Globus pallidus (tissue), 1 donor: Measurements from ENCODE around the gene REPIN1.

Experiments
- DNase-seq: peaks from one replicate; pipeline ENCODE4 v3.0.0-alpha.2; 2015; ENCODE audit warnings: low spot score

REPIN1 gene

DNA sequence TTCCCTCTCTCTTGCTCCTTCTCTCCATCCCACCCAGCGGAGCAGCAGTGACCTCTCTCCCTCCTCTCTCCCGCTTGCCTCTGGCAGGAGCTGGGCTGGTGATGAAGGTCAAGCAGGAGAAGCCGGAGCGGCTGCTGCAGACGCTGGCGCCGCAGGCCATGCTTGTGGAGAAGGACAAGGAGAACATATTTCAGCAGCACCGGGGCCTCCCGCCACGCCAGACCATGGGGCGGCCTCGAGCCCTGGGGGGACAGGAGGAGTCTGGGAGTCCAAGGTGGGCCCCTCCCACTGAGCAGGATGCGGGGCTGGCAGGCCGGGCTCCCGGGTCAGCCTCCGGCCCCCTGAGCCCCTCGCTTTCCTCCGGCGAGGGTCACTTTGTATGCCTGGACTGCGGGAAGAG lies 27.8 kb downstream of the REPIN1 start:
- no peak for DNase-seq

- no peak for DNase-seq
These were observed 28.2 kb downstream of the REPIN1 start for GRCh38 chr7:150396851-150397260.

DNA sequence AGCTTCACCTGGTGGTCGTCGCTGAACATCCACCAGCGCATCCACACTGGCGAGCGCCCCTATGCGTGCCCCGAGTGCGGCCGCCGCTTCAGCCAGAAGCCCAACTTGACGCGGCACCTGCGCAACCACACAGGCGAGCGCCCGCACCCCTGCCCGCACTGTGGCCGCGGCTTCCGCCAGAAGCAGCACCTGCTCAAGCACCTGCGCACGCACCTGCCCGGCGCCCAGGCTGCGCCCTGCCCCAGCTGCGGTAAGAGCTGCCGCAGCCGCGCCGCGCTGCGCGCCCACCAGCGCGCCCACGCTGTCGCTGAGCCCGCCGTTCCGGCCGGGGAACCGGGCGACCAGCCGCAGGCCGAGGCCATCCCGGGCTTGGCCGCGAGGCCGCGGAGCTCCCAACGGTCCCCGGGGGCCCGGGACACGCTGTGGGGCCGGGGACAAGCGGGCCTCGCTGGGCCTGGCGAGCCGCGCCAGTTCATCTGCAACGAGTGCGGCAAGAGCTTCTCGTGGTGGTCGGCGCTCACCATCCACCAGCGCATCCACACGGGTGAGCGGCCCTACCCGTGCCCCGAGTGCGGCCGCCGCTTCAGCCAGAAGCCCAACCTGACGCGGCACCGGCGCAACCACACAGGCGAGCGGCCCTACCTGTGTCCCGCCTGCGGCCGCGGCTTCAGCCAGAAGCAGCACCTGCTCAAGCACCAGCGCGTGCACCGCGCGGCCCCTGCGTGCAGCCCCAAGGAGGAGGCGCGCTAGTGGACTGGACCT lies 28.9 kb downstream of the REPIN1 start:
- DNase-seq: no peak

- no peak for DNase-seq
These were observed 29.7 kb downstream of the REPIN1 start for GRCh38 chr7:150398108-150398964.

- no peak for DNase-seq
These were observed 30.3 kb downstream of the REPIN1 start for GRCh38 chr7:150398965-150399320.

- DNase-seq: no peak
These were observed 30.9 kb downstream of the REPIN1 start for GRCh38 chr7:150399421-150400007.

DNA sequence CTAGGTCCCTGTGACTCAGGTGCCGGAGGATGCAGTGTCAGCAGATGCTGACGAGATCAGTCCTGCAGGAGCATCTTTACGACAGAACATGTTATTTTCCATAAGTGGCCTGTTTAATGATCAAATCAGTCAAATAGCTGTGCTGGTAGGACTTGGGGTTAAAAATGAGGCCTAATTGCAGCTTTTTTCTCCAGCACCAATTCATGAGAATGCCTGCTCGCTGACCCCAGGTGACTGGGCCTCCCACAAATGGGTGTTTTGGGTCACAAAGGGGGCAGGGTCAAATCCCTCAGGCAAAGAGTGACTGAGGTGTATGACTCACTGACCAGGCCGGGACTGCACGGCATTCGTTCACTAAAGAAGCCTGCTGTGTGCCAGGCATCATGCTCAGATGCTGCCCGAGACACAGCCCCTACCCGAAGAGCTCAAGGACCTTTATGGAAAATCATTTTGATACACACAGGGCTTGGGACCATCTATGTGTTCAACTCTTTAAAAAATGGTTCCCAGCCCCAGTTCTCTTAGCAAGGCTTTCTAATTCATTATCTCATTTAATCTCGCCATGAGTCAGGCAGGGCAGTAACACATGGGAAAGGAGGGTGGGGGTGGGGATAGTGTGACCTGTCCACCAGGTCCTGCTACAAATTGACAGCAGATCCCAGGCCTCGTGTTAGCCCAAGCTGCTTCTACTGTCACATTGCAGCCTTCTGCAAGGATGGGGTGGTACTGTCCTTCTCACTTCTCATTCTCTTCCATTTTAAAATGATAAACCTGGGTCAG lies 31.6 kb downstream of the REPIN1 start:
- no peak for DNase-seq

- DNase-seq: no peak
These were observed 32.3 kb downstream of the REPIN1 start for GRCh38 chr7:150400788-150401423.

- DNase-seq: no peak
These were observed 32.8 kb downstream of the REPIN1 start for GRCh38 chr7:150401424-150401790.

DNA sequence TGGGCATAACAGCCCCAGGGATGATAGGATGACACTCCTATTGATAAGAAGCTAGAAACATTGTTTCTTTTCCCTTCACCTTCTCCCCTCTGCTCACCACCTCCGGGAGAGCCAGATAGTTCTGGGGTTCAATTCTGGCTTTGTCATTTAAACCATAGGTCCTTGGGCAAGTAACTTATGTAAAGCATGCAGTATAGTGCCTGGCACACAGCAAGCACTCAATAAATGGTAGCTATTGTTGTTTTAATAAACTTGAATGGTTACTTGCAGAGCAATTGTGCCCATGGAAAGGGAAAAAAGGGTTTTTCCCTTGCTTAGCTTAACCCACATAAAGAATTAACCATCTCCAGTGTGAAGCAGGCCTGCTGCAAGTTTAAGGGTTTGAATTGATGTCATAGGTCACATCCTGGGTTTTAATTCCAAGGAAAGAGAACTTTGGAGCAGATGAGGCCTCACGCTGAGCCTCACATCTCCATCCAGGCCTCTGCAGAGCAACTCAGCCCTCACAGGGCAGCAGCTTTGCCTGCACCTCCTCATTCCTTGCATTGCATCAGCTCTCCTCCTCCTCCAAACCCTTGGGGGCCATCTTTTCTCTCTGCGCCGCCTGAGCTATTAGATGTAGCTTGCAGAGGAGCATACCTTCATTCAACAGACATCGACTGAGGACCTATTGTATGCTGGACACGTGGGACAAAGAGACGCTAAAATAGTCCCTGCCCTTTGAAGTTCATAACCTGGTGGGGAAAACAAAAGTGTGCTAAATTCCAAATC lies 33.4 kb downstream of the REPIN1 start:
- no peak for DNase-seq

GRCh38 chr7:150402671-150403321 lies 34.2 kb downstream of the REPIN1 start:
- no peak for DNase-seq

DNA sequence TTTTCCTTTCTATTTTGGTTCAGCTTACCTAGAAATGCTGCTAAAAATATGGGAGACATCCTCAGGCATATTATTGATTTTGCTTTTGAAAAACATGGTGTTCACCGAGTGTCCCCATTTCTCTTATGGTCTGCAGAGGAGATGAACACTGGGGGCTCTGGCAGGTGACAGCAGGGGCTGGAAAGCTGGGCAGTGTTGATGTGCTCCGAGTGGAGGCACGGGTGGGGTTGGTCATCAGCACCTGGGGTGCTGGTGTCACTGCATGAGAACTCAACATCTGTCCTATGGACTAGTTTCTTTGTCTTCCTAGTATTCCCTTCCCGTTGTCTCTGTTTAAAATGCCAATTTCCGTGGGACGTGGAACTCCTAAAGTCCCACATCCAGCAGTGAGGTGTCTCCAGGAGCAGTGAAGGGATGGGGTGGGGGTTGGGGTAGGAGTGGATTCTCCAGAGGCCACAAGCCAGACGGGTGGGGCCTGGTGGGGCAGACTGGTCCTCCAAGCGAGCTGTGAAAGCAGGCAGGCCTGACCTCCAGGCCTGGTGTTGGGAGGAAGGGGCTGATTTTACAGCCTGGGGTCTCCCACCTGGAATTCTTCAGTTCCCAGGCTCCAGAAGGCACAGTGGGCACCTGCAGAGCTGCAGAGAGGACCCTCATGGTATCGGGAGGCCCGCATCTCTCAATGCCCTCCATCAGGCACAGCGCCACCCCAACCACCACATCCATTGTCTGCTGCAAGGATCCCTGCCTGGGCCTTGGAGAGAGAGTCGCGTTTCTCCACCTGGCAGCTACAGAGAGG lies 35.0 kb downstream of the REPIN1 start:
- DNase-seq: no peak

DNA sequence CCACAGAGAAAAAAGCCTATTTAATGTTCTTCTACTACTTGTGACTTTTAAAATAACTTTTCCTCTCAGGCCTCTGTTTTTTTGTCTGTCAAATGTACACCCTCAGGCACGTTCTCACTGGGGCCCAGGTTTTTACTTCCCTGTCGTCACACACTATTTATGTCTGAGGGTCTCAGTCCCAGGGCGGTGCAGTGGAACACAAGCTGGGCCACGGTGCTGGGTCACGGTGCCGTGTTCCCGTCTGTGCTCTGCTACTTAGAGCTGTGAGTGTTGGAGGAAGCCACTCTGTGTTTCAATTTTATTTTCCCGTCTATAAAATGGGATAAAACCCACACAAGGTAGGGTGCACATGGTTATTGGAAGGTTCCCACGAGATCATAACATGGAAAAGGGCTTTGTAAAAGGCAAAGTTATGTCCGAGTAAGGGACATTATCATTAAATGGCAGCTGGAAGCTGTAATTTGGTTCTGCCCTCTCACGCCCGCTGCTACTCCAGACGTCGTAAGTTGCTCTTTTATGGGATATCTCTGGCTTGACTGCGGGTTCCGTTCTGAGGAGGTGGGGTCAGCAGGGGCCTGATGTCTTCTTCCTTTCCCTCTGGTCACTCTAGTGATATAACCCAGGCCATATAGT lies 35.7 kb downstream of the REPIN1 start:
- DNase-seq: no peak

- peak; percentile 86 for DNase-seq
These were observed 36.4 kb downstream of the REPIN1 start for GRCh38 chr7:150404805-150405583.

- DNase-seq: no peak
These were observed 37.1 kb downstream of the REPIN1 start for GRCh38 chr7:150405584-150406311.

DNA sequence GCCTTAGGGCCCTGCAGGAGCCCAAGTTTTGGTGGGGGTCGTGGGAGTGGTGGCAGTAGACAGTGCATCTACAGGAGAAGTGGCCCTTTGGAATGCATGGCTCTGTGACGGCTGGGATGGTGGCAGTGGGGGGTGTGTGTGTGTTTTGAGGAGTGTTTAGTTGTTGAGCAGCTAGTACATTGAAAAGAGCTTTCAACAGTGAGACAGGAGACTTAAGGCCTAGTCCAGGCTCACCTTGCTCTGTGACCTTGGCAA lies 37.6 kb downstream of the REPIN1 start:
- DNase-seq: no peak

GRCh38 chr7:150406567-150407421 lies 38.2 kb downstream of the REPIN1 start:
- no peak for DNase-seq
